Stimulated activated naive B cell treated with anti-CD40 and anti-IgM and Interleukin-4, amounts not matched to agents 10 μg/mL and 1 μg/mL and 100 μg/mL, for 72 hours (primary cell): ENCODE measurements around the gene PEPD.

ENCODE experiments used
- ATAC-seq, 2 donors: fragments of 150-1000 bp; cut with Tn5 transposase; replicated peaks; 2 replicates each; pipeline ENCODE4 v1.10.0; 2021; ENCODE audit warnings: moderate library complexity in 1 of 2
- DNase-seq: peaks from one replicate; pipeline ENCODE4 v3.0.0; 2021
- H3K27ac Mint-ChIP-seq: one replicate; pipeline ENCODE4 v1.8.0; 2022; ENCODE audit warnings: mild to moderate bottlenecking, mixed read lengths
- H3K27me3 Mint-ChIP-seq, 2 donors: one replicate each; pipeline ENCODE4 v1.8.0; 2022; ENCODE audit warnings: mixed read lengths in 2 of 2
- H3K36me3 Mint-ChIP-seq, 2 donors: one replicate each; pipeline ENCODE4 v1.8.0; 2022; ENCODE audit warnings: mixed read lengths in 2 of 2, mild to moderate bottlenecking in 1 of 2
- H3K4me1 Mint-ChIP-seq, 2 donors: one replicate each; pipeline ENCODE4 v1.8.0; 2022; ENCODE audit warnings: mixed read lengths in 2 of 2, mild to moderate bottlenecking in 1 of 2
- H3K4me3 Mint-ChIP-seq, 2 donors: one replicate each; pipeline ENCODE4 v1.8.0; 2022; ENCODE audit warnings: mild to moderate bottlenecking in 2 of 2, mixed read lengths in 2 of 2, moderate library complexity in 1 of 2
- H3K9me3 Mint-ChIP-seq, 2 donors: one replicate each; pipeline ENCODE4 v1.8.0; 2022; ENCODE audit warnings: mixed read lengths in 2 of 2, mild to moderate bottlenecking in 1 of 2

PEPD gene

GRCh38 chr19:33502521-33502920 is 19.1 kb downstream of the PEPD start:
- no peak for ATAC-seq
- Mint-ChIP-seq H3K4me3 (no peak overlapping the region), H3K4me1 (peaks cover 0 to 6% of the 10 kb centered on the region in 2 donors), H3K9me3 (no peaks in the 10 kb centered on the region), H3K27ac (no peak overlapping the region), H3K36me3 (peaks cover 9 to 37% of the 10 kb centered on the region in 2 donors), H3K27me3 (no peaks in the 10 kb centered on the region)
- no peak for DNase-seq

GRCh38 chr19:33501693-33502356 is 19.8 kb downstream of the PEPD start:
- no peaks in the 10 kb centered on the region for H3K9me3 Mint-ChIP-seq
- no peaks in the 10 kb centered on the region for H3K27me3 Mint-ChIP-seq
- ATAC-seq = no peak
- no peak overlapping the region for H3K27ac Mint-ChIP-seq
- H3K36me3 Mint-ChIP-seq = peaks cover 9 to 42% of the 10 kb centered on the region in 2 donors
- DNase-seq = no peak
- H3K4me1 Mint-ChIP-seq = peaks cover 0 to 6% of the 10 kb centered on the region in 2 donors
- H3K4me3 Mint-ChIP-seq = no peak overlapping the region

GRCh38 chr19:33500991-33501390 is 20.6 kb downstream of the PEPD start:
- DNase-seq (no peak), ATAC-seq (no peak)
- peaks cover 16 to 46% of the 10 kb centered on the region in 2 donors for H3K36me3 Mint-ChIP-seq
- peaks cover 0 to 4% of the 10 kb centered on the region in 2 donors for H3K4me1 Mint-ChIP-seq
- no peak overlapping the region for H3K27ac Mint-ChIP-seq
- H3K4me3 Mint-ChIP-seq = no peak overlapping the region
- no peaks in the 10 kb centered on the region for H3K27me3 Mint-ChIP-seq
- H3K9me3 Mint-ChIP-seq = no peaks in the 10 kb centered on the region

DNA sequence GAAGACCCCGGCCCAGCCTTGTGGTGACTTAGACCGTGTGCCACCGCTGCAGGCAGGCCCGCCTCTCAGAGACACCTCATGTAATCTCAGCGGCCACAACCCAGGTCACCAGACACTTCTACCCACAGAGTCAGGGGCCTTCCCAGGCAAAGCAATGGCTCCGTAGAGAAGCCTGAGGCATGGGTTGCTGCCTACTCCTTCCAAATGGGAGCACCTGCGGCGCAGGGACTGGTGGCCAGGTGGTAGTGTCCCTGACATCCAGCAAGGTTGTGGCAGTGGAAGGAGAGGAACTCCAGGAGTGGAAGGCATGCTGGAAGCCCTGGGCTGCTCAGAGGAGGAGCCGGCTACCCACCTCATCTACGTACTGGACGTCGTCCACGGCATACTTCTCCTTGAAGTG is 21.0 kb downstream of the PEPD start:
- Mint-ChIP-seq H3K4me1 (peaks cover 0 to 1% of the 10 kb centered on the region in 2 donors), H3K4me3 (no peak overlapping the region), H3K36me3 (peaks cover 19 to 44% of the 10 kb centered on the region in 2 donors), H3K27ac (no peak overlapping the region), H3K27me3 (no peaks in the 10 kb centered on the region), H3K9me3 (no peaks in the 10 kb centered on the region)
- ATAC-seq (no peak), DNase-seq (no peak)

GRCh38 chr19:33499671-33500506 is 21.7 kb downstream of the PEPD start:
- H3K27ac Mint-ChIP-seq = no peak overlapping the region
- no peaks in the 10 kb centered on the region for H3K9me3 Mint-ChIP-seq
- DNase-seq = no peak
- H3K4me3 Mint-ChIP-seq = no peak overlapping the region
- no peak for ATAC-seq
- no peaks in the 10 kb centered on the region for H3K27me3 Mint-ChIP-seq
- H3K4me1 Mint-ChIP-seq = no peaks in the 10 kb centered on the region
- peaks cover 19 to 41% of the 10 kb centered on the region in 2 donors for H3K36me3 Mint-ChIP-seq

- Mint-ChIP-seq H3K27me3 (no peaks in the 10 kb centered on the region), H3K36me3 (peaks cover 19 to 42% of the 10 kb centered on the region in 2 donors), H3K4me1 (no peaks in the 10 kb centered on the region), H3K4me3 (no peak overlapping the region), H3K27ac (no peak overlapping the region), H3K9me3 (no peaks in the 10 kb centered on the region)
- no peak for DNase-seq
- ATAC-seq = no peak
Measured at GRCh38 chr19:33499248-33499647, 22.3 kb downstream of the PEPD start.

GRCh38 chr19:33498391-33499000 is 23.1 kb downstream of the PEPD start:
- DNase-seq (no peak), ATAC-seq (no peak)
- H3K27ac Mint-ChIP-seq = no peak overlapping the region
- no peaks in the 10 kb centered on the region for H3K27me3 Mint-ChIP-seq
- no peak overlapping the region for H3K4me3 Mint-ChIP-seq
- no peaks in the 10 kb centered on the region for H3K4me1 Mint-ChIP-seq
- H3K36me3 Mint-ChIP-seq = peaks cover 22 to 49% of the 10 kb centered on the region in 2 donors
- H3K9me3 Mint-ChIP-seq = no peaks in the 10 kb centered on the region

DNA sequence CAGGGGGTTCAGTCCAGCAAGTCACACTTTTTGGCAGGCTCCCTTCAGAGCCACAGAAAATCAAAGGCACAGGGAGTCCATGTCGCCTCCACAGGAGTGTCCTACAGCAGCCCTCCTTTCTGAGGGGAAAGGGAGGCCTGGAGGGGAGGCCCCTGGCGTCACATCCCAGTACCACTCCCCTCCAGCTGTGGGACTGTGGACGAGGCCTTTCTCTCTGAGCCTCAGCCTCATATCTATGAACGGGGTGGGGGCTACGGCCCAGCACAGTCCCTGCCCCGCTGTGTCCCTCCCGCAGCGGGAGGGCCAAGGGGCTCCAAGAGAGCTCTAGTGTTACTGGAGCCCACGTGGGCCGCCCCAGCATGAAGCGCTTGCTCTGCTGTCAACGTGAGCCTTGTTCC is 23.8 kb downstream of the PEPD start:
- H3K27me3 Mint-ChIP-seq = no peaks in the 10 kb centered on the region
- no peaks in the 10 kb centered on the region for H3K4me1 Mint-ChIP-seq
- ATAC-seq = no peak
- H3K27ac Mint-ChIP-seq = no peak overlapping the region
- DNase-seq = no peak
- H3K4me3 Mint-ChIP-seq = no peak overlapping the region
- no peaks in the 10 kb centered on the region for H3K9me3 Mint-ChIP-seq
- peaks cover 22 to 47% of the 10 kb centered on the region in 2 donors for H3K36me3 Mint-ChIP-seq

GRCh38 chr19:33497131-33497777 is 24.3 kb downstream of the PEPD start:
- no peak for ATAC-seq
- H3K4me3 Mint-ChIP-seq = no peak overlapping the region
- H3K36me3 Mint-ChIP-seq = peaks cover 22 to 45% of the 10 kb centered on the region in 2 donors
- no peak overlapping the region for H3K27ac Mint-ChIP-seq
- H3K9me3 Mint-ChIP-seq = no peaks in the 10 kb centered on the region
- H3K27me3 Mint-ChIP-seq = no peaks in the 10 kb centered on the region
- no peaks in the 10 kb centered on the region for H3K4me1 Mint-ChIP-seq
- no peak for DNase-seq

DNA sequence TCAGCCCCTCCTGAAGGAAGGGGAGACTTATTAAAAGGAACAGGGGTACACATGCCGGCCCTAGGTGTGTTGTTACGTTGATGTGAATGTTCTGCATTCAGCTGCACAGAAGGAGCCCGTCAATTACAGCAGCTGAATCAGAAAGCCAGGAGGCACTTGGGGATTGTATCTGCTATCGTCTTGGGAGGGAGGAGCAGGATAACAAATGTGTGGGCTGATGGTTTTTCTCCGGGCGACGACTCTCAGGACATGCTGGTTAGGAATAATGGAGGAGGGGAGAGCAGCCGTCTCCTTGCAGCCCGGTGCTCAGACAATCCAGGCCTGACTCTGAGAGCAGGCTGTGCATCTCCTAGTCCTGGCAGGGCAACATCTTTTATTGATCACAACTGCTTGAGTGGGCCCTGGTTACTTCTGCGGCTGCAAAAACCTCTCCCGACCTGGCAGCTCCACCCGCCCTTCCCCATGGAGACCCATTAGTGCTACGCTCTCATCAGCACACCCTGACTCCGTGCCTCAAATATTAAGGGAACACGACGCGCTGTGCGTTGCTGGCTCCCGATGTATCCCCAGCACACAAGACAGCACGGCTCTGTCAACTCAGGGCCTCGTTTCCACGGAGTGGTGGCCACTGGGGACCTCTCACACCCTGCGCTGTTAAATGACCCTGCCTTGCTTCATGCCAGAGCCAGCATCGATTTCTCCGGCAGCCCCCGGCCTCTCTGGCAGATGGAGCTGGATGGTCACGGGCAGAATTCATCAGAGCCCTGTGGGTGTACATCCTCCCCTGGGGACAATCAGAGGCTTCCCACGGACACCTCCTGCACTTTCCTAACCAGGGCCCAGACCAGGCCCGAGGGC is 25.3 kb downstream of the PEPD start:
- H3K9me3 Mint-ChIP-seq = no peaks in the 10 kb centered on the region
- H3K27ac Mint-ChIP-seq = no peak overlapping the region
- no peaks in the 10 kb centered on the region for H3K4me1 Mint-ChIP-seq
- H3K36me3 Mint-ChIP-seq = peaks cover 22 to 45% of the 10 kb centered on the region in 2 donors
- ATAC-seq (no peak), DNase-seq (no peak)
- H3K27me3 Mint-ChIP-seq = no peaks in the 10 kb centered on the region
- H3K4me3 Mint-ChIP-seq = no peak overlapping the region

GRCh38 chr19:33493401-33494275 is 28.0 kb downstream of the PEPD start:
- H3K4me3 Mint-ChIP-seq = no peak overlapping the region
- H3K27me3 Mint-ChIP-seq = no peaks in the 10 kb centered on the region
- DNase-seq (no peak), ATAC-seq (no peak)
- peaks cover 22 to 39% of the 10 kb centered on the region in 2 donors for H3K36me3 Mint-ChIP-seq
- no peak overlapping the region for H3K27ac Mint-ChIP-seq
- H3K4me1 Mint-ChIP-seq = no peaks in the 10 kb centered on the region
- no peaks in the 10 kb centered on the region for H3K9me3 Mint-ChIP-seq

DNA sequence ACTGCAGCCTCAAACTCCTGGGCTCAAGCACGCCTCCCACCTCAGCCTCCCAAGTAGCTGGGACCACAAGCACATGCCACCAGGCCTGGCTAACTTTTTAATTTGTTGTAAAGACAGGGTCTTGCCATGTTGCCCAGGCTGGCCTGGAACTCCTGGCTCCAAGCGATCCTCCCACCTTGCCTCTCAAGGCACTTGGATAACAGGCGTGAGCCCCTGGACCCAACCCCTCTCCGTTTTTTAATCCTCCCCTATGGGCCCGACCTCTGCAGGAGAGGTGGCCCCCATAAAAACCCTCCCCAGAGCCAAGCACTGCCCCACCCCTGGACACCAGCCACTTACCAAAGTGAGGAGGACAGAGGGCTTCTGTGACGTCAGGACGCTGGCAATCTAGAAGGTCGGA is 28.6 kb downstream of the PEPD start:
- Mint-ChIP-seq H3K9me3 (no peaks in the 10 kb centered on the region), H3K4me1 (no peaks in the 10 kb centered on the region), H3K27me3 (no peaks in the 10 kb centered on the region), H3K27ac (no peak overlapping the region), H3K36me3 (peaks cover 27 to 41% of the 10 kb centered on the region in 2 donors), H3K4me3 (no peak overlapping the region)
- no peak for ATAC-seq
- DNase-seq = no peak

GRCh38 chr19:33492090-33492489 is 29.5 kb downstream of the PEPD start:
- Mint-ChIP-seq H3K36me3 (peaks cover 32 to 40% of the 10 kb centered on the region in 2 donors), H3K27me3 (no peaks in the 10 kb centered on the region), H3K4me3 (no peak overlapping the region), H3K9me3 (no peaks in the 10 kb centered on the region), H3K27ac (no peak overlapping the region), H3K4me1 (no peaks in the 10 kb centered on the region)
- ATAC-seq = no peak
- no peak for DNase-seq
